HG02840 (cell line): Measurements from ENCODE around the gene ZNHIT2.

ENCODE experiments used
- ATAC-seq: cut with Tn5 transposase; IDR thresholded peaks from one replicate; pipeline ENCODE4 v1.9.1; 2021; ENCODE audit warnings: mild to moderate bottlenecking, moderate library complexity, moderate number of reproducible peaks; ENCODE audit not compliant: unreplicated experiment, low FRiP score

ZNHIT2 gene

DNA sequence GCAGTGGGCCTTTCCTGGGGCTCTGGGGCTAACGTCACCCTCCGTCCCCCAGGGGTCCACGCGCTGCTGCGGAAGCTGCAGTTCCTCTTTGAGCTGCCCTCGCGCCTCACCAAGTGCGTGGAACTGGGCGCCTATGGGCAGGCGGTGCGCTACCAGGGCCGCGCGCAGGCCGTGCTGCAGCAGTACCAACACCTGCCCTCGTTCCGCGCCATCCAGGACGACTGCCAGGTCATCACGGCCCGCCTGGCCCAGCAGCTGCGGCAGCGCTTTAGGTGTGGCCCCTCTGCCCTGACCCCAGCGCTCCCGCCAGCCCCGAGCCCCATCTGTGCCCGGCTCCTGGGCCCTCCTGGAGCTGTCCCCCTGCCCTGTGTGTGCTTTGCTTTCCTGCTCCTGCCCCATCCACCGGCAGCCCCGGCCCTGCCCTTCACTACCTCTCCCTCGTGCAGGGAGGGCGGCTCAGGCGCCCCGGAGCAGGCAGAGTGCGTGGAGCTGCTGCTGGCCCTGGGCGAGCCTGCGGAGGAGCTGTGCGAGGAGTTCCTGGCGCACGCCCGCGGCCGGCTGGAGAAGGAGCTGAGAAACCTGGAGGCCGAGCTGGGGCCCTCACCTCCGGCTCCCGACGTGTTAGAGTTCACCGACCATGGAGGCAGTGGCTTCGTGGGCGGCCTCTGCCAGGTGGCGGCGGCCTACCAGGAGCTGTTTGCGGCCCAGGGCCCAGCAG, 9.6 kb downstream of the ZNHIT2 start:
- no peak for ATAC-seq

DNA sequence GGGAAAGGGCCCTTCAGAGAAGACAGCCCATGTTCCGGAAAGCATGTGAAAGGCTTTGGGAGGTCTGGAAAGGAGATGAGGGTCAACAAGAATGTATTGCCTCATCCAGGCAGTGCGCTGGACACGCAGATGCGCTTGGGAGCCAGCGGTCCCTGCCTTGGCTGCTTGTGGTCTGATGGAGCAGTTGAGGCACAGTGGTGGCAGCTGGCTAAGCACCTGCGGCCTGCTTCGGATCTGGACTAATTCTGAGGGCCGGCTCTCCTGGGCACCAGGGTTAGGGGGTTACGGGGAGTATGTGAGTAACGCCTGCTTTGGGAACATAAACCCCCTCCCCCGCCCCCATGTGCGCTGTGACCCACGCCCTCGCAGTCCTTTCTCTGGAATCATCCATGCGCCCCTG, 10.4 kb downstream of the ZNHIT2 start:
- no peak for ATAC-seq

DNA sequence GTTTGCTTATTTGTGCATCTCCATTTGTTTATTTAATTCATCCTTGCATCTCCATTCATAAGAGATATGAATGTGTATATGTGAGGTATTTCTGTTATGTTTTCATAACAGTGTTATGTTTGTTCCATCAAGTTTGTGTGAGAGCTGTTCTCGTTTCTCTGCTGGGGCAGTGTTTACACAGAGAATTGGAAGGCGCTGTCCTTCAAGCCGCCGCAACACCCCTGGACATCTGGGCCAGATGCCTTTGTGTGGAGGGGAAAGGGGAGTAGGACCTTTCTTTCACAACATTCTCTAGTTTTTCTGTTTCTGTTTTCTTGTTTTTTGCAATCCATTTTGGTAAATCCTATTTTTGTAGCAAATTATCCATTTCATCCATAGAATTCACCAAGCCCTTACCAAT, 12.9 kb downstream of the ZNHIT2 start:
- ATAC-seq, result no peak

DNA sequence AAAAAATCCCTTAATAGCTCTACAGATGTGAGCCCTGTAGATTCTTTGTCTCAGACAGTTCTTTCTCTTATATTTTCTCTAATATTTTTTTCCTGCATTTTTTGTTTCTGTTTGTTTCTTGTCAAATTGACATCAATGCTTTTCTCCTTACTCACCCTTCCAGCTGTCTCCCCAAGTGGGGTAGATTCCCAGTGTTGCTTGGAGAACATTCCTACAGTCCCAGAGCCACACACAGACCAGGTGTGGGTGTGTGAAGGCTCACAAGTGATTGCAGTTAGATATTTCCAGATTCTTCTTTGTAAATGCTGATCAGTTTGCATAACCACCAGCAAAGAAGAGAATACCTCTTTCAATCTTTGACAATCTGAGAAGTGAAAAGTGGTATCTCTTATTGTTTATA, 14.0 kb downstream of the ZNHIT2 start:
- ATAC-seq, result no peak

DNA sequence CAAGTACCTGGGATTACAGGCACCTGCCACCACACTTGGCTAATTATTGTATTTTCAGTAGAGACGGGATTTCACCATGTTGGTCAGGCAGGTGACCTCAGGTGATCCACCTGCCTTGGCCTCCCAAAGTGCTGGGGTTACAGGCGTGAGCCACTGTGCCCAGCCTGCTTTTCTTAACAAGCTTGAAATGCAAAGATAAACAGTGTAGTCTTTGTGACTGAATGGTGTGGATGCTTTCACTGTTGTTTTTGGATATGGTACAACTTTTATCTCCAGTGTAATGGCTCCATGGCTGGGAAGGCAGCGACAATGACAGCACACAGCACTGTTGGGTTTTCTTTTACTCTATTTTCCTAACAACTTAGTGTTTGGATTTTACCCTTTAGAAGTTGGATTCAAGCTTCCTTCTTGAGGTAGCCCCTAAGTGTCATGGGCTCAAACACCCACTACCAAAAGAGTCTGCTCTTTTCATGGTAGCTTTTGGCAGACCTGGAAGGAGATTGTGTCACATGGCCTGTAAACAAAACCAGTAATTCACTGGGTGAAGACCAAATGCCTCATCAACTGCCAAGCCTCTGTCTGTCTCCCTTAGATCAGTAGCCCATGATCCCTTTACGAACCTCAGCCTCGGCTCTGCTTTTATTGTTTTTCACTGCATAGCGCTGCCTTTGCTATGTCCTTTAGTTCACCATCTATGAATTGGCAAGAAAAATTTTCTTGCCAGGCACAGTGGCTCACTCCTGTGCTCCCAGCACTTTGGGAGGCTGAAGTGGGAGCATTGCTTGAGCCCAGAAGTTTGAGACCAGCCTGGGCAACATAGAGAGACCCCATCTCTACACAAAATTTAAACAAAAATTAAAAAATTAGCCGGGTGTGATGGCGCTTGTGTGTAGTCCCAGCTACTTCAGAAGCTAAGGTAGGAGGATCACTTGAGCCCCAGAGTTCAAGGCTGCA, 15.1 kb downstream of the ZNHIT2 start:
- ATAC-seq, result no peak

DNA sequence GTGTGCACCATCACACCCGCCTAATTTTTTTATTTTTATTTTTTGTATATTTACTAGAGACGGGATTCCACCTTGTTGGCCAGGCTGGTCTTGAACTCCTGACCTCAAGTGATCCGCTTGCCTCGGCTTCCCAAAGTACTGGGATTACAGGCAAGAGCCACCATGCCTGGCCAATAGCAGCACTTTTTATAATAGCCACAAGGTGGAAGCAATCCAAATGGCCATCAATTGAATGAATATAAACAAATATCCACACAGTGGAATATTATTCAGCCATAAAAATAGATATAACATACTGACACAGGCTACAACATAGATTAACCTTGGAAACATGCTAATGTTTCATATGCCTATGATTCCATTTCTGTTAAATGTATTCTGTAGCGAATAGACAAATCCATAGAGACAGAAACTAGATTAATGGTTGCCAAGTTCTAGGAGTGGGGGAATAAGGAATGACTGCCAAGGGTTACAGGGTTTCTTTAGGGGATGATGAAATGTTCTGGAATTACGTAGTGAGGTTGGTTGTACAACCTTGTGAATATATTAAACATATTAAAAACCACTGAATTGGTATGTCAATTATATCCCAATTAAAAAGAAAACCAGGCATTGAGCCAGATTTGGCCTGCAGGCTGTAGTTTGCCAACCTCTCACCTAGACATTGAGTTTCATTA, 16.7 kb downstream of the ZNHIT2 start:
- ATAC-seq, result no peak

DNA sequence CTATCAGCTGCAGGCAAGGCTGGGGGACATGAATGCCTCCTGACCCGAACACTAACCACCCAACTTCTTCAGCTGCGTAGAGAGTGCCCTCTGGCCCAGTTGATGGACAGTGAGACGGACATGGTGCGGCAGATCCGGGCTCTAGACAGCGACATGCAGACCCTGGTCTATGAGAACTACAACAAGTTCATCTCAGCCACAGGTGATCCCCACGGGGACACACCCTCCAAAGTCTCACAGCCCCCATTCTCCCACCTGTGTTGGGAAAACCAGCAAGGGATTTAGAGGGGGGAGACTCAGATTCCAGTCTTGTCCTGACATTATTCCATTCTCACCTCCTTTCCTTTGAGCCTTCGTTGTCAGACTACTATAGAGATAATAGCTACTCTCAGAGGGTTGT, 20.6 kb downstream of the ZNHIT2 start:
- no peak for ATAC-seq

DNA sequence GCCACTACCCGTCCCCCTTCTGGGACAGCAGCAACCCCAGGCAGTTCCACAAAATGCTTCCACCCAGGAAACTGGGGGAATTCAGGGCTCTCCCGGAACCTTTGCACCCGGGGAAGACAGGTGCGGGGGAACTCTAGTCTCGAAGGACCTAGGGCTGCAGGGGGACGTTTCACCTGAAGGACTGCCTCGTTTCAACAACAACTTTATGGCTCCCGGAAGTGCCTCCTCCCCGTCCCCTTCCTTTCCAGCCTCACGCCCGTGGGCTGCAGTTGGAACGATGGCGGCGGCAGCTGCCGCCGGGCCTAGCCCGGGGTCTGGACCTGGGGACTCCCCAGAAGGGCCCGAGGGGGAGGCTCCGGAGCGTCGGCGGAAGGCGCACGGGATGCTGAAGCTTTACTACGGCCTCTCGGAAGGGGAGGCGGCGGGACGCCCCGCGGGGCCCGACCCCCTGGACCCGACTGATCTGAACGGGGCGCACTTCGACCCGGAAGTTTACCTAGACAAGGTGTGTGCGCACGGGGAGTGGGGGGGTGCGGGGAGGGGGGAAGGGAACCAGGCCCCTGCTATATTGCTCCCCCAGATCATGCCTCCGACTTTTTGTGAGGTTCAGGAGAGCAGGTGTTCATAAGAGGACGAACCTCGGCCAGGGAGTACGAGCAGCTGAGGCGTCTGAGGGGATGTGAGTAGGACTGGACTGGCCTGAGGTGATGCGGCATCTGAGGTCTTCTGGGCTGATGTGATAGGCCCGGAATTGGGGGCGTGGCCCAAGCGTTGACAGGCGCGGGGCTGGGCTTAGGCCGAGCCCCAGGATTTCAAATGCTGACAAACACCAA, 21.3 kb downstream of the ZNHIT2 start, which contains the start of gene VPS51:
VPS51 (plus strand) TSS at position 241 of the 833 bp plus-strand sequence; CDS start at position 278, 37 bp downstream.
- peak; percentile 75 for ATAC-seq

DNA sequence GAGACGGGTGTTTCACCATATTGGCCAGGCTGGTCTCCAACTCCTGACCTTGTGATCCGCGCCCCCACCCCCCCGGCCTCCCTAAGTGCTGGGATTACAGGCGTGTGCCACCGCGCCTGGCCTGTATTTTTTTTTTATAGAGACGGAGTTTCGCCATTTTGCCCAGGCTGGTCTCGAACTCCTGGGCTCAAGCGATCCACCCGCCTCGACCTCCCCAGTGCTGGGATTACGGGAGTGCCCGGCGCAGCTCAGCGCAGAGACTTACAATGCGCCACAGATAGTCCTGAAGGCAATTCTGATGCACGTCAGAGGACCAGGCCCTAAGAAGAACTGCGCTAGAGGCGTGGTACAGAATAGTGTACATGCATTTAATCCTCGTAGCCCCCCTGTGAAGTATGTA, 22.1 kb downstream of the ZNHIT2 start:
- no peak for ATAC-seq

DNA sequence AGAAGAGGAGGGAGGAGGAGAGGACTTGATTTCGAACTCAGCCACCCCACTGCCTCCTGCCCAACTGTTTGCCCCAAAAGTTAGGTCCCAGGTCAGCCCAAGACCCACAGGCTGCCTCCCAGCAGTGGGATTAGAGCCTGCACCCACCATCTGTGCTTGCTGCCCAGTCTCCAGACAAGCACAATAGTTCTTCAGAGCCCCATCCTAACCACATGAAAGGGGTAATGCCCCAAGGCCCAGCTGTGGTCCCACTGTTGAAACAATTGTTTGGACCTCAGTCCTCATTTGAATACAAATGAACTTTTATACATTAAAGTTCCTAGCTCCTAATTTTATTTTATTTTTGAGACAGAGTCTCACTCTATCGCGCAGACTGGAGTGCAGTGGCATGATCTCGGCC, 26.9 kb downstream of the ZNHIT2 start:
- ATAC-seq, result no peak

DNA sequence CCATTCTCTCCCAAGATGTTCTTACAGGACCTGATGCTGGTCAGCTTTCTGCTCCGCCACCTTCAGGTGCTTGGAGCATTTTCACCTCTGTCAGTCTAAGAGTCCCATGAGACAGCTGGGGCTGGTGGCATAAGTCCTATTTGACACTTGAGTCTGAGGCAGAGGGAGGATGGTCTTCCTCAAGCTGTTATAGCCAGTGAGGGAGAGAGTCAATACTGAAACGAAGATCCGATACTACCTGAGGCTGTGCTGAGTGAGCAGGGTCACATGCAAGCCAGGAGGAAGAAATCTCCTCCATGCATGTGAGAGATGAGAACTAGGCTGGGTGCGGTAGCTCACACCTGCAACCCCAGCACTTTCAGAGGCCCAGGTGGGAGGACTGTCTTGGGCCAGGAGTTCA, 27.9 kb downstream of the ZNHIT2 start:
- ATAC-seq, result no peak

DNA sequence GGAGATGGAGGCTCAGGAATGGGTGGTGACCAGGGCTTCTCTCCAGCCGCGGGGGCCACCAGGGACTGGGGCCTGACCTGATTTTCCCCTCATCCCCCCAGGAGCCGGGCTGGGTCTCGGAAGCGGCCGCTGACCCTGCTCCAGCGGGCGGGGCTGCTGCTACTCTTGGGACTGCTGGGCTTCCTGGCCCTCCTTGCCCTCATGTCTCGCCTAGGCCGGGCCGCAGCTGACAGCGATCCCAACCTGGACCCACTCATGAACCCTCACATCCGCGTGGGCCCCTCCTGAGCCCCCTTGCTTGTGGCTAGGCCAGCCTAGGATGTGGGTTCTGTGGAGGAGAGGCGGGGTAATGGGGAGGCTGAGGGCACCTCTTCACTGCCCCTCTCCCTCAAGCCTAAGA, 29.7 kb downstream of the ZNHIT2 start:
- no peak for ATAC-seq

DNA sequence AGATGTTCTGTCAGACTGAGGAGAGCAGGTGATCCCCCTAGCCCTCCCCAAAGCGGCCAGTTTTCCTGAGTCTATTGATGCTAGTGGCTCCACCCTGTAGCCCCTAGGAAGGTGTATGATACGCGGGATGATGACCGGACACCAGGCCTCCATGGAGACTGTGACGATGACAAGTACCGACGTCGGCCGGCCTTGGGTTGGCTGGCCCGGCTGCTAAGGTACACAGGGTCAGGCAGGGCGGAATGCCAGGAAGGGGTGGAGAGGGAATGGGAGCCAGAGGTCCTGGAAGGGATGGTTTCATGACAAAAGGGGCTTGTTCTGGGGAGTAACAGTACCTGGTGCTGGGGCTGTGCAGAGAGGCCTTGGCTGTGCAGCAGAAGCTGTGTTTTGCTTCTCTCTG, 30.3 kb downstream of the ZNHIT2 start:
- no peak for ATAC-seq

DNA sequence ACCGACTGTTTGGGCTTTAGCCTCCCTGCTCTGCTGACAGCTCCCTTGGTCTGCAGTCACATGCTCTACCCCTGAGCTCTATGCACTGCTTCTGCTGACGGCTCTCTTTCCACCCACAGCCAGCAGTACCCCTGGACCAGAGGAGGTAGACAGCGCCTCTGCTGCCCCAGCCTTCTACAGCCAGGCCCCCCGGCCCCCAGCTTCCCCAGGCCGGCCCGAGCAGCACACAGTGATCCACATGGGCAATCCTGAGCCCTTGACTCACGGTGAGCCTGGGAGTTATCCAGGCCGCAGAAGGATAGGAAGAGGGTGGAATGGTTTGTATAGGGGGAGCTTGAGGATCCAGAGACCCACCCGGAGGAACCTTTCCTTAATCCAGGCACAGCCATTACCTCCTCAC, 30.7 kb downstream of the ZNHIT2 start:
- no peak for ATAC-seq

DNA sequence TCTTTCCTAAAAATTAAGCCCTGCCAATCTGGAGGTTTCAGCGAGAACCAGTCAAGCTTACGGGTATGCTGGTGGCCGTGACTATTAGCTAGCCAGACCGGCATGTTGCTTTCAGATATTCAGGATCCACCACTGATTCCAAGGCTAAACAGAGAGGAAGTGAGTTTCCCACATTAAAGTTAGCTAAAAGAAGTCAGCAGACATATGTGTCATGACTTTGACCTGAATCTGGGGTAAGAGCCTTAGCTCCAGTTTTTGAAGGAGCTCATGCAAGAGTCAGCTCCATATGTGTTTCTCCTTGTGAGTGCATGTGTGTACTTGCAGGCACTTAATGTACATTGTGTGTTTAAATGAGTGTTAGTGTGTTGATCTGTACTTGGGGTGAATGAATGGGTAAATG, 32.1 kb downstream of the ZNHIT2 start:
- ATAC-seq, result no peak

DNA sequence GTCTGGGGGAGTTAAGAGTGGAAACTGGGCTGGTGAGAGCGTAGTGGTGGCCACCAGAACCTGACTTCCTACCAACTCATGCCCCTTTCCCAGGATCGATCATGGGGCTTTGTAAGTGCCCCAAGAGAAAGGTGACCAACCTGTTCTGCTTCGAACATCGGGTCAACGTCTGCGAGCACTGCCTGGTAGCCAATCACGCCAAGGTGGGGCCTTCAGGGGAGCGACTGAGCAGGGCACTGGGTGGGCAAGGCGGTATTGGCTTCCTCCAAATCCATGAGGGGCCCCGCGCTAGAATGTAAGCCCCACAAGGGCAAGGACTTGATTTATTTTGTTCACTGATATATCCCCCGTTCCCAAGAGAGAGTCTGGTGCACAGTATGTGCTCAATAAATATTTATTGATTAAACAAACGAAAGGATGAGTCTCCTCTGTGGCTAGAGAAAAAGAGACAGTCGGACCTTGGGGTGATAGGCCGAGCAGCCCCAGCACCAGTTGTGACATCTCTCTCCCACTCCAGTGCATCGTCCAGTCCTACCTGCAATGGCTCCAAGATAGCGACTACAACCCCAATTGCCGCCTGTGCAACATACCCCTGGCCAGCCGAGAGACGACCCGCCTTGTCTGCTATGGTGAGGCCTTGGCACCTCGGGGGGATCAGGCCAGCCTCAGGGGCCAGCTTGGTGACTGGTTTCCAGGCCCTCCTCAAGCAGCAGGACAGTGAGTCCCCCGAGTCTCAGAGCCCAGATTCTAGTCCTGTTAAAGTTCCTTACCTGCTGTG, 32.7 kb downstream of the ZNHIT2 start:
- ATAC-seq, result no peak

DNA sequence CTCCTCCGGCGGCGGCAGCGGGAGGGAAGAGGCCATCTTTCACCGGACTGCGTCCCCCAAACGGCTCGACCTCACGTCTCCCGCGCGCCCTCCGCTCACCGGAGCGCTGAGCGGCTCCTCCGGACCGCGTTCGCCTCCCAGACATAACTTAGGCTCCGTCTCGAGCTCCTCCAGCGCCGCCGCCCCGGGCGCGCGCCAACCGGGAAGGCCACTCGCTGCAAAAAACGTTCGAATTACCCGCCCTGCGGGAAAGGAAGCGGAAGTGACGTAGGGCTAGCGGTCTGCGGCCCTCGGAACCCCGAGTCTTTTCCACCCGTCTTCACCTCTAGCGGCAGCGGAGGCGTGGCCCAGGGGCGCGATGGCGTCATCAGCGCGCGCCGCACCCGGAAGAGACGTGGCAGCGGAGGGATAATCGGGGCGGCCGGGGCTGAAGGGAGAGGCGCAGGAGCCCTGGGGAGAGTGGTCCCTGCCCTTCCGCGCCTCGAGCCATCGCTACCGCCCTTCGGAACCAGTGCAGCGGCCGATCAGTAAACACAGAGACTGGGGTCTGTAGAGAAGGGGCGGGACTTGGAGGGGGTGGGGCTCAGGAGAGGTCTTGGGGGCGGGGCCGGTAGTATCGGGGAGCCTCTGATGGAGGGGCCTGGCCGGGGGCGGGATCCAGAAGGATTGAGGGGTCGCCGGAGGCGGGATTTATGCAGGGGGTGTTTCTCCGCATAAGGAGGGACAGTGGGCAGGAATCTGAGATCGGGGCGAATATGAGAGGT, 33.5 kb downstream of the ZNHIT2 start, which contains the start of the genes CDCA5 and ZFPL1:
CDCA5 (minus strand) TSS at position 207 of the 764 bp plus-strand sequence; CDS start at position 145, 62 bp downstream.
ZFPL1 (plus strand) TSS at position 389 of the 764 bp plus-strand sequence. CDS start 477 bp downstream, outside the sequence.
- peak; percentile 74 for ATAC-seq

DNA sequence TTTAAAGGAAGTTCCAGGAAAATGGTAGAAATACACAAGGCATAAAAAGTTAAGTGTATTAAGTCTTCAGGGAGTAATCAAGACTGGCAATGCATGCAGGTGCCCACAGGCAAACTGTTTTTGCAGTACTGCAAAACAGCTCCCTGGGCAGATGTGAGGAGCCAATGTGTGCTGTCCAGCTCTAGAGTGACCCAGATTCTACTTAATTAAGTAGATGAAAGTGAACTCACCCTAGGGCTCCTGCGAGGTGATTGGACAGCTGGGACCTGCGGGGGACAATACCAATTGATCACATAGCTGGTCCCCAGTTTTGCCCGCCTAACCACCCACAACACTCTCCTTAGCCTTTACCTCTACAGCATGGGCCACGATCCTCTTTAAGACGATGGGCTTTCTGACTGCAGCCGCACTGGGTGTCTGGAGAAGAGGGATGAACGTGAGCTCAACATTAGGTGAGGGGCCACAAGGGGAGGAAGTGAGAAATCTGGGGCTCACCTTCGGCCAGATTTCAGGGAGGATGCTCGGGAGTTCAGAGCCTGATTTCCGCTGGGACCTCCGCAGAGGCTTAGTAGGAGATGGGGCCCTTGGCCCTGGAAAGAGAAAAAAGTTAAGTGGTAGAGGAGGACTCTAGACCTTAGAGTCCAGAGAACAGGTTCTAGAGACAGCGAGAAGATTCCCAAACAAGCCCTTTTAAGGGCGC, 34.2 kb downstream of the ZNHIT2 start:
- peak; percentile 19 for ATAC-seq
